ENCODE measurements around the gene RPA1. TPM values are rescaled to one million over a fixed set of nuclear protein-coding genes. Genes with fewer than 3 reads are reported as not detected.

RPA1 gene
- total and polyA plus RNA-seq, 2 of the 4 experiments (the other 2 are of a cell fraction): 38.4 to 48.2 TPM

DNA sequence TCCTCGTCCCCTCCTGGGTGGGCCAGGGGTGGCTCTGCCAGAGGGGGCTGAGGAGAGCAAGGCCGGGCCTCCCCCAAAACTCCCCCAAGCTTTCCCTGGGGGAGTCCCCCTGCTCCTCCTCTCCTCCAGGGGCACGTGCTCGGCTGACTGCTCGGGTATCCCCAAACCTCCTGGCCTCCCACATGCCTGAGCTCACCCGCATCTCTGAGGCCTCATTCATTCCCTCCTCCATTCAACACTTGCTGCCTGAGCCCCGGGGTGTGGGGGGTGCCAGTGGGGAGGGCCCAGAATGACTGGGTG, 112.2 kb downstream of the RPA1 start:
- POLR2A ChIA-PET (ENCODE audit: unreplicated experiment): no interaction called here
- Histone ChIP-seq H3K9ac (ENCODE audit: low read depth, low read length) (no peak overlapping the region), H3K27ac (ENCODE audit: insufficient read depth, low read length) (no peak overlapping the region), H2BK20ac (ENCODE audit: low read depth, low read length) (no peak overlapping the region), H4K5ac (ENCODE audit: low read depth, low read length) (no peak overlapping the region), H3K27me3 (ENCODE audit: control insufficient read depth, insufficient read depth, low read length) (peaks cover 39% of the 10 kb centered on the region), H2BK5ac (ENCODE audit: low read depth, low read length, poor library complexity, severe bottlenecking) (no peak overlapping the region), H3K56ac (ENCODE audit: extremely low read depth, insufficient read depth, low read length) (no peak overlapping the region), H3K79me1 (ENCODE audit: low read depth in 1 of 2, low read length in 2 of 2) (no peaks in the 10 kb centered on the region), H3K4me1 (ENCODE audit: control insufficient read depth, insufficient read depth, low read length) (peaks cover 2% of the 10 kb centered on the region; the same call in 1 of the 2 replicates), H3K9me1 (ENCODE audit: insufficient read depth, low read length) (0 out of 2 replicates have a peak, but pooled peaks cover 4% of the 10 kb centered on the region), H2AK9ac (replicated peaks; ENCODE audit: low read depth, low read length, poor library complexity) (no peak overlapping the region), H4K20me1 (ENCODE audit: insufficient read depth, low read length) (no peaks in the 10 kb centered on the region; the same call in 1 of the 2 replicates), H4K91ac (ENCODE audit: insufficient read depth, low read depth, low read length) (no peak overlapping the region), H3K36me3 (ENCODE audit: control insufficient read depth, insufficient read depth, low read length) (no peaks in the 10 kb centered on the region), H3K4ac (ENCODE audit: low read depth, low read length) (no peak overlapping the region), H3K23ac (ENCODE audit: low read depth, low read length) (no peak overlapping the region), H2AK5ac (ENCODE audit: low read depth, low read length) (no peak overlapping the region), H3K4me2 (ENCODE audit: low read depth, low read length) (no peak overlapping the region), H2AFZ (replicated peaks; ENCODE audit: low read length, poor library complexity) (no peak overlapping the region), H3K9me3 (ENCODE audit: control insufficient read depth, insufficient read depth, low read length) (no peaks in the 10 kb centered on the region), H4K8ac (ENCODE audit: low read depth in 2 of 2, low read length in 2 of 2) (no peak overlapping the region), H2BK15ac (ENCODE audit: low read depth, low read length) (no peak overlapping the region), H3K18ac (ENCODE audit: low read depth, low read length) (no peak overlapping the region), H3K14ac (replicated peaks; ENCODE audit: low read depth, low read length) (no peak overlapping the region), H2BK120ac (ENCODE audit: low read depth, low read length) (no peak overlapping the region), H3K4me3 (ENCODE audit: insufficient read depth, low read depth, low read length) (no peak overlapping the region)
- no peak for DNase-seq
- intact Hi-C loops (cut with micrococcal nuclease): no loop called here
- in situ Hi-C loops (cut with MboI; ENCODE audit: low sequenced_read_pairs): no loop called here
- WGBS, 2 experiments (ENCODE audit: extremely low coverage in 2 of 2, insufficient read length in 1 of 2): no CpG with 5 or more reads among the region's 7 CpGs
- TF ChIP-seq FOS (IDR thresholded peaks at IDR 0.05; ENCODE audit: low read depth, low read length) (no peak), MXI1 (IDR thresholded peaks at IDR 0.05; ENCODE audit: borderline replicate concordance, low read depth, low read length) (no peak), POLR2A (IDR thresholded peaks at IDR 0.05; ENCODE audit: low read depth, low read length) (no peak), RCOR1 (IDR thresholded peaks at IDR 0.05; ENCODE audit: insufficient replicate concordance, low read length) (no peak), SMC3 (IDR thresholded peaks at IDR 0.05; ENCODE audit: low read depth, low read length) (no peak), CEBPB (IDR thresholded peaks at IDR 0.05; ENCODE audit: low read depth, low read length) (no peak), CHD1 (IDR thresholded peaks at IDR 0.05; ENCODE audit: low read depth, low read length) (no peak), BHLHE40 (IDR thresholded peaks at IDR 0.05; ENCODE audit: low read depth, low read length) (no peak), RFX5 (IDR thresholded peaks at IDR 0.05; ENCODE audit: low read depth, low read length) (no peak), NFE2L2 (IDR thresholded peaks at IDR 0.05; ENCODE audit: low read depth, low read length) (no peak), RAD21 (IDR thresholded peaks at IDR 0.05; ENCODE audit: low read length) (no peak)
- TF ChIP-seq, protein P1, sequence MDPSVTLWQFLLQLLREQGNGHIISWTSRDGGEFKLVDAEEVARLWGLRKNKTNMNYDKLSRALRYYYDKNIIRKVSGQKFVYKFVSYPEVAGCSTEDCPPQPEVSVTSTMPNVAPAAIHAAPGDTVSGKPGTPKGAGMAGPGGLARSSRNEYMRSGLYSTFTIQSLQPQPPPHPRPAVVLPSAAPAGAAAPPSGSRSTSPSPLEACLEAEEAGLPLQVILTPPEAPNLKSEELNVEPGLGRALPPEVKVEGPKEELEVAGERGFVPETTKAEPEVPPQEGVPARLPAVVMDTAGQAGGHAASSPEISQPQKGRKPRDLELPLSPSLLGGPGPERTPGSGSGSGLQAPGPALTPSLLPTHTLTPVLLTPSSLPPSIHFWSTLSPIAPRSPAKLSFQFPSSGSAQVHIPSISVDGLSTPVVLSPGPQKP (IDR thresholded peaks at IDR 0.05; ENCODE audit: borderline replicate concordance, low read depth, low read length): no peak
- TF ChIP-seq, protein P2, sequence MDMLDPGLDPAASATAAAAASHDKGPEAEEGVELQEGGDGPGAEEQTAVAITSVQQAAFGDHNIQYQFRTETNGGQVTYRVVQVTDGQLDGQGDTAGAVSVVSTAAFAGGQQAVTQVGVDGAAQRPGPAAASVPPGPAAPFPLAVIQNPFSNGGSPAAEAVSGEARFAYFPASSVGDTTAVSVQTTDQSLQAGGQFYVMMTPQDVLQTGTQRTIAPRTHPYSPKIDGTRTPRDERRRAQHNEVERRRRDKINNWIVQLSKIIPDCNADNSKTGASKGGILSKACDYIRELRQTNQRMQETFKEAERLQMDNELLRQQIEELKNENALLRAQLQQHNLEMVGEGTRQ (IDR thresholded peaks at IDR 0.05; ENCODE audit: low read depth, low read length): no peak
- TF ChIP-seq, protein P3, sequence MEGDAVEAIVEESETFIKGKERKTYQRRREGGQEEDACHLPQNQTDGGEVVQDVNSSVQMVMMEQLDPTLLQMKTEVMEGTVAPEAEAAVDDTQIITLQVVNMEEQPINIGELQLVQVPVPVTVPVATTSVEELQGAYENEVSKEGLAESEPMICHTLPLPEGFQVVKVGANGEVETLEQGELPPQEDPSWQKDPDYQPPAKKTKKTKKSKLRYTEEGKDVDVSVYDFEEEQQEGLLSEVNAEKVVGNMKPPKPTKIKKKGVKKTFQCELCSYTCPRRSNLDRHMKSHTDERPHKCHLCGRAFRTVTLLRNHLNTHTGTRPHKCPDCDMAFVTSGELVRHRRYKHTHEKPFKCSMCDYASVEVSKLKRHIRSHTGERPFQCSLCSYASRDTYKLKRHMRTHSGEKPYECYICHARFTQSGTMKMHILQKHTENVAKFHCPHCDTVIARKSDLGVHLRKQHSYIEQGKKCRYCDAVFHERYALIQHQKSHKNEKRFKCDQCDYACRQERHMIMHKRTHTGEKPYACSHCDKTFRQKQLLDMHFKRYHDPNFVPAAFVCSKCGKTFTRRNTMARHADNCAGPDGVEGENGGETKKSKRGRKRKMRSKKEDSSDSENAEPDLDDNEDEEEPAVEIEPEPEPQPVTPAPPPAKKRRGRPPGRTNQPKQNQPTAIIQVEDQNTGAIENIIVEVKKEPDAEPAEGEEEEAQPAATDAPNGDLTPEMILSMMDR (conservative IDR thresholded peaks at IDR 0.05; ENCODE audit: low read depth, low read length): no peak
- dilution Hi-C loops (cut with HindIII; ENCODE audit: low sequenced_read_pairs, unreplicated experiment): no loop called here
- CTCF ChIA-PET: no interaction called here
- BruUV-seq (replicated peaks): no TSS peak
- ATAC-seq (ENCODE audit: low read depth): no peak

All from IMR-90 (cell line).